ENCODE data around the gene FAM20C.

The FAM20C gene

DNA sequence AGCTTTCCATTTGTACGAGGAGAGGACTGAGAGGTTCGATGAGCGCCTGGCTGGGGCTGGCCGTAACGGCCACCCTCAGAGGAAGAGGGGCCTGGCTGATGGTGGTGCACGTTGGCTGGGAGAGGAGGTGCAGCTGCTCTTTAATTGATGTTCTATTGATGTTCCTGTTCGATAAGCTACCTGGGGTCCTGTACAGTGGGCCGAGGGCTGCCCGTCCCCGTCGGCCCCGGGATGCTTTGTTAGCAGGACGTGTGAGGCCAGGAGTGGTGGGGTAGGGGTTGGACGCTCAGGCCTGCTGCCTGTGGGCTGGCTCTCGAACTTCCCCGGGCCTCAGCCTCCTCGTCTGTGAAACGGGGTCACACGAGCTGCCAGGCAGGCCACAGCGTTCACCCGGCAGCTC is 25.4 kb downstream of the FAM20C start:
- Histone ChIP-seq H3K27ac (ENCODE audit: low read length) (no peak overlapping the region), H3K36me3 (replicated peaks; ENCODE audit: low read depth, low read length) (no peaks in the 10 kb centered on the region), H2AFZ (ENCODE audit: low read depth, low read length) (no peak overlapping the region), H4K20me1 (ENCODE audit: insufficient read depth, low read length) (no peaks in the 10 kb centered on the region), H3K79me2 (ENCODE audit: low read length) (no peaks in the 10 kb centered on the region), H3K9me3 (ENCODE audit: insufficient read depth, low read length) (no peaks in the 10 kb centered on the region), H3K4me3 (ENCODE audit: low read length) (no peak overlapping the region), H3K4me1 (ENCODE audit: low read length) (no peaks in the 10 kb centered on the region), H3K27me3 (ENCODE audit: low read depth, low read length) (no peaks in the 10 kb centered on the region), H3K9ac (ENCODE audit: low read length) (no peak overlapping the region), H3K4me2 (ENCODE audit: low read length) (no peak overlapping the region)
- TF ChIP-seq, protein P1, sequence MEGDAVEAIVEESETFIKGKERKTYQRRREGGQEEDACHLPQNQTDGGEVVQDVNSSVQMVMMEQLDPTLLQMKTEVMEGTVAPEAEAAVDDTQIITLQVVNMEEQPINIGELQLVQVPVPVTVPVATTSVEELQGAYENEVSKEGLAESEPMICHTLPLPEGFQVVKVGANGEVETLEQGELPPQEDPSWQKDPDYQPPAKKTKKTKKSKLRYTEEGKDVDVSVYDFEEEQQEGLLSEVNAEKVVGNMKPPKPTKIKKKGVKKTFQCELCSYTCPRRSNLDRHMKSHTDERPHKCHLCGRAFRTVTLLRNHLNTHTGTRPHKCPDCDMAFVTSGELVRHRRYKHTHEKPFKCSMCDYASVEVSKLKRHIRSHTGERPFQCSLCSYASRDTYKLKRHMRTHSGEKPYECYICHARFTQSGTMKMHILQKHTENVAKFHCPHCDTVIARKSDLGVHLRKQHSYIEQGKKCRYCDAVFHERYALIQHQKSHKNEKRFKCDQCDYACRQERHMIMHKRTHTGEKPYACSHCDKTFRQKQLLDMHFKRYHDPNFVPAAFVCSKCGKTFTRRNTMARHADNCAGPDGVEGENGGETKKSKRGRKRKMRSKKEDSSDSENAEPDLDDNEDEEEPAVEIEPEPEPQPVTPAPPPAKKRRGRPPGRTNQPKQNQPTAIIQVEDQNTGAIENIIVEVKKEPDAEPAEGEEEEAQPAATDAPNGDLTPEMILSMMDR (IDR thresholded peaks at IDR 0.05; ENCODE audit: low read depth, low read length): no peak
- no peak for TF ChIP-seq EZH2phosphoT487 (IDR thresholded peaks at IDR 0.05; ENCODE audit: low read depth)

DNA sequence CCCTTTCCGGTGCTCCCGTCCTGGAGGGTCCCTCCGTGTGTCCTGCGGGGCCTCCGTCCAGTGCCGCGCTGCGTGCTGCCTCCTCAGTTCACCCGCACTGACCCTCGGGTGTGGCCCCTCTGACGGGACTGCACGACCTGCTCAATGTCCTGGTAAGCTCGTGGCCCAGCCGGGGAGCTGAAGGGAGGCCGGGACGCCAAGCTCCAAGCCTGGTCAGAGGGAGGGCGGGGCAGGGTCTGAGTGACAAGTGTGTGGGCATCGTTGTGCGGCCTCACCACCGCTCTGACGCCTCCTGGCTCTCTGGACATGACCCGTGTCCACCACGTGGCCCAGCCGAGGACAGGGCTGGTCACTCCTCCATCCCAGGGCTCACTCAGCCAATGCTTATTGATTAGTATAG is 25.9 kb downstream of the FAM20C start:
- no peak overlapping the region for H3K4me3 ChIP-seq (ENCODE audit: low read length)
- H3K27me3 ChIP-seq (ENCODE audit: low read depth, low read length): no peaks in the 10 kb centered on the region
- no peaks in the 10 kb centered on the region for H4K20me1 ChIP-seq (ENCODE audit: insufficient read depth, low read length)
- no peaks in the 10 kb centered on the region for H3K4me1 ChIP-seq (ENCODE audit: low read length)
- no peaks in the 10 kb centered on the region for H3K79me2 ChIP-seq (ENCODE audit: low read length)
- no peak overlapping the region for H3K9ac ChIP-seq (ENCODE audit: low read length)
- H2AFZ ChIP-seq (ENCODE audit: low read depth, low read length): no peak overlapping the region
- no peaks in the 10 kb centered on the region for H3K36me3 ChIP-seq (replicated peaks; ENCODE audit: low read depth, low read length)
- no peak overlapping the region for H3K4me2 ChIP-seq (ENCODE audit: low read length)
- no peak overlapping the region for H3K27ac ChIP-seq (ENCODE audit: low read length)
- no peaks in the 10 kb centered on the region for H3K9me3 ChIP-seq (ENCODE audit: insufficient read depth, low read length)
- TF ChIP-seq EZH2phosphoT487 (IDR thresholded peaks at IDR 0.05; ENCODE audit: low read depth): no peak
- TF ChIP-seq, protein P1 (IDR thresholded peaks at IDR 0.05; ENCODE audit: low read depth, low read length): no peak

GRCh38 chr7:218896-219580 is 26.7 kb downstream of the FAM20C start:
- TF ChIP-seq, protein P1 (IDR thresholded peaks at IDR 0.05; ENCODE audit: low read depth, low read length): no peak
- no peak for TF ChIP-seq EZH2phosphoT487 (IDR thresholded peaks at IDR 0.05; ENCODE audit: low read depth)
- no peaks in the 10 kb centered on the region for H3K36me3 ChIP-seq (replicated peaks; ENCODE audit: low read depth, low read length)
- H3K4me1 ChIP-seq (ENCODE audit: low read length): no peaks in the 10 kb centered on the region
- no peak overlapping the region for H2AFZ ChIP-seq (ENCODE audit: low read depth, low read length)
- H3K9me3 ChIP-seq (ENCODE audit: insufficient read depth, low read length): no peaks in the 10 kb centered on the region
- H3K4me2 ChIP-seq (ENCODE audit: low read length): no peak overlapping the region
- no peak overlapping the region for H3K4me3 ChIP-seq (ENCODE audit: low read length)
- no peaks in the 10 kb centered on the region for H3K79me2 ChIP-seq (ENCODE audit: low read length)
- H3K27ac ChIP-seq (ENCODE audit: low read length): no peak overlapping the region
- H4K20me1 ChIP-seq (ENCODE audit: insufficient read depth, low read length): no peaks in the 10 kb centered on the region
- no peak overlapping the region for H3K9ac ChIP-seq (ENCODE audit: low read length)
- H3K27me3 ChIP-seq (ENCODE audit: low read depth, low read length): no peaks in the 10 kb centered on the region

DNA sequence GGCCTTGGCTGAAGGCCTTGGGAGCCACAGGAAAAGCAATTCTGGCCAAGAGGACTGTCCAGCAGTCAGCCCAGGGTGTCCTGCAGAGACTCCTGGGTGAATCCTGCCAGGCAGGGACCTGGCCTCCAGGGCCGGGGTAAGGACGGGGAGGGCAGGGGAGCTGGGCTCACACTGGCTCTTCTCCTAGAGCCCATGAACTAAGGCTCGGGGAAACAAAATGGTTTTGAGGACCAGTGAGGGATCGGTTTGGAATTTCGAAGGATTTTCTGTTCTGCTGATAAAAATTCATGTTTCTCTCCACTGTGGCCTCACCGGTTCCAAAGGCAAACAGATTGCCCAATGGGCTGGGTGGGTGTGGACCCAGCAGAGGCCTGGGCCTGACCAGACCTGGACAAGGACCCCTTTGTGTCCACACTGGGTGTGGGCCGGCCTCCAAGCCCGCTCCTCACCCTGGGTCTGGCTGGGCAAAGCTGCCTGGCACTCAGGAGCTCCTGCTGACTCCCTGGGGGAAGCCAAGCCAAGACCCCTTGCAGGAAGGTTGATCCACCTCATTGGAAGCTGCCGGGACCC is 27.3 kb downstream of the FAM20C start:
- TF ChIP-seq, protein P1 (IDR thresholded peaks at IDR 0.05; ENCODE audit: low read depth, low read length): no peak
- no peaks in the 10 kb centered on the region for H4K20me1 ChIP-seq (ENCODE audit: insufficient read depth, low read length)
- H3K4me2 ChIP-seq (ENCODE audit: low read length): no peak overlapping the region
- no peaks in the 10 kb centered on the region for H3K9me3 ChIP-seq (ENCODE audit: insufficient read depth, low read length)
- H3K27me3 ChIP-seq (ENCODE audit: low read depth, low read length): no peaks in the 10 kb centered on the region
- no peaks in the 10 kb centered on the region for H3K36me3 ChIP-seq (replicated peaks; ENCODE audit: low read depth, low read length)
- H3K4me3 ChIP-seq (ENCODE audit: low read length): no peak overlapping the region
- H3K9ac ChIP-seq (ENCODE audit: low read length): no peak overlapping the region
- no peaks in the 10 kb centered on the region for H3K4me1 ChIP-seq (ENCODE audit: low read length)
- H3K27ac ChIP-seq (ENCODE audit: low read length): no peak overlapping the region
- no peak overlapping the region for H2AFZ ChIP-seq (ENCODE audit: low read depth, low read length)
- H3K79me2 ChIP-seq (ENCODE audit: low read length): no peaks in the 10 kb centered on the region
